Neural crest cell (in vitro differentiated cells): ENCODE results near the gene SETD7. TPM values are rescaled to one million over a fixed set of nuclear protein-coding genes. Genes with fewer than 3 reads are reported as not detected.
A peak's percentile ranks its signal among the peaks of the same experiment; 100 is the strongest.

Experiments used
- DNase-seq: peaks from one replicate; pipeline ENCODE4 v3.0.0; 2021; ENCODE audit warnings: low read depth, mixed read lengths, low spot score
- H3K27ac Mint-ChIP-seq: one replicate; pipeline ENCODE4 v1.8.0; 2021; ENCODE audit warnings: mild to moderate bottlenecking, mixed read lengths; ENCODE audit not compliant: unreplicated experiment
- H3K27me3 Mint-ChIP-seq: 2 replicates; pipeline ENCODE4 v1.8.0; 2021; ENCODE audit warnings: low read depth, mild to moderate bottlenecking, mixed read lengths
- H3K36me3 Mint-ChIP-seq: 2 replicates; pipeline ENCODE4 v1.8.0; 2021; ENCODE audit warnings: low read depth, mild to moderate bottlenecking, mixed read lengths
- H3K4me1 Mint-ChIP-seq: 2 replicates; pipeline ENCODE4 v1.8.0; 2021; ENCODE audit warnings: mixed read lengths
- H3K4me3 Mint-ChIP-seq: one replicate; pipeline ENCODE4 v1.8.0; 2021; ENCODE audit warnings: mild to moderate bottlenecking, mixed read lengths
- H3K9me3 Mint-ChIP-seq: 2 replicates; pipeline ENCODE4 v1.8.0; 2021; ENCODE audit warnings: mixed read lengths
- total RNA-seq: library from RNA; stranded (reverse); gene quantifications from 2 replicates; pipeline ENCODE4 v1.2.1, GENCODE V29; 2021
- TF ChIP-seq, protein P1 (sequence below): fragments of 200-600 bp; sonication (generic); conservative IDR thresholded peaks from 2 replicates; pipeline ENCODE4 v1.5.0; 2021; ENCODE audit warnings: antibody characterized with exemption, mild to moderate bottlenecking

Gene SETD7
- total RNA-seq, 1 donor from 2014 or later = 11.1 TPM

DNA sequence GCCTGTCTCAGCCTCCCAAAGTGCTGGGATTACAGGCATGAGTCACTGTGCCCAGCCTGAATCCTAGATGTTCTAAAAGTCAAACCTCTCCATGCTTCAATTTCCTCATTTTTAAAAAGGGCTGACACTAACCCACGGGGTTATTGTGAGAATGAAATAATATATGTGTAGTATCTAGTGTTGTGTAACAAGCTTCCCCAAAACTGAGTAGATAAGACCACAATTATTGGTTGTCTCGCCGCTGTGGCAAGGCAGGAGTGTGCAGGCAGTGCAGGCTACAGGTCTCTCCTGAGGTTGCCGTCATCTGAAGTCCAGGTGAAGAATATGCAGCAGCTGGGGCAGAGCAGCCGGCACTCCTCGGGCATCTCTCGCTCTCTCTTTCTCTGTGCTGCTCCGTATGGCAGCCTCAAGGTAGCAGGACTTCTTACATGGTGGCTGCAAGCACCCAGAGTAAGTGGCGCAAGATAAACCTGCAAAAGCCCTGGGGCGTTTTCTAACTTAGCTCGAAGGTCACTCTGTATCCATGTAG lies 71.2 kb downstream of the SETD7 start:
- Mint-ChIP-seq H3K27me3 (no peaks in the 10 kb centered on the region), H3K4me3 (no peak overlapping the region), H3K9me3 (no peaks in the 10 kb centered on the region), H3K4me1 (no peaks in the 10 kb centered on the region), H3K36me3 (no peaks in the 10 kb centered on the region), H3K27ac (no peak overlapping the region)
- TF ChIP-seq, protein P1, sequence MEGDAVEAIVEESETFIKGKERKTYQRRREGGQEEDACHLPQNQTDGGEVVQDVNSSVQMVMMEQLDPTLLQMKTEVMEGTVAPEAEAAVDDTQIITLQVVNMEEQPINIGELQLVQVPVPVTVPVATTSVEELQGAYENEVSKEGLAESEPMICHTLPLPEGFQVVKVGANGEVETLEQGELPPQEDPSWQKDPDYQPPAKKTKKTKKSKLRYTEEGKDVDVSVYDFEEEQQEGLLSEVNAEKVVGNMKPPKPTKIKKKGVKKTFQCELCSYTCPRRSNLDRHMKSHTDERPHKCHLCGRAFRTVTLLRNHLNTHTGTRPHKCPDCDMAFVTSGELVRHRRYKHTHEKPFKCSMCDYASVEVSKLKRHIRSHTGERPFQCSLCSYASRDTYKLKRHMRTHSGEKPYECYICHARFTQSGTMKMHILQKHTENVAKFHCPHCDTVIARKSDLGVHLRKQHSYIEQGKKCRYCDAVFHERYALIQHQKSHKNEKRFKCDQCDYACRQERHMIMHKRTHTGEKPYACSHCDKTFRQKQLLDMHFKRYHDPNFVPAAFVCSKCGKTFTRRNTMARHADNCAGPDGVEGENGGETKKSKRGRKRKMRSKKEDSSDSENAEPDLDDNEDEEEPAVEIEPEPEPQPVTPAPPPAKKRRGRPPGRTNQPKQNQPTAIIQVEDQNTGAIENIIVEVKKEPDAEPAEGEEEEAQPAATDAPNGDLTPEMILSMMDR = no peak
- DNase-seq = no peak

DNA sequence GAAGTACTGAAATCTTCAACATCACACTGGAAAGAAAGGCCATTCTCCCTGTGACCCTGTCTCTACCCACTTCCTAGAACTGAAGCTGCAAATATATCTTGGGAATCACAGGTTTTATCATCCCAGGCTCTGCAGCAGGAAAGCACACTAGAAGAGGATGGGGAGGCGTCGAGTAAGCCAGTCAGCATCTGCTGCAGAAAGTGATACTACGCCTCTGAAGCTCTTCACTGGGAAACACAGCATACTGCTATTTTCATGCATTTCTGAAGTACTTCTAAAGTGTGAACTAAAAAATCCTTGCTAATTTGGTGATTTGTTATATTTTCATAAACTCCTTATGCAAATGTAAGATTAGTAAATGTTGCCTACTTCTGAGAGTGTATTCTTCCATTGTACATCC lies 73.0 kb downstream of the SETD7 start:
- no peaks in the 10 kb centered on the region for H3K36me3 Mint-ChIP-seq
- no peaks in the 10 kb centered on the region for H3K9me3 Mint-ChIP-seq
- no peak overlapping the region for H3K4me3 Mint-ChIP-seq
- H3K4me1 Mint-ChIP-seq = no peaks in the 10 kb centered on the region
- TF ChIP-seq, protein P1 = no peak
- DNase-seq = no peak
- H3K27me3 Mint-ChIP-seq = no peaks in the 10 kb centered on the region
- peak overlapping the region; percentile 35 for H3K27ac Mint-ChIP-seq

DNA sequence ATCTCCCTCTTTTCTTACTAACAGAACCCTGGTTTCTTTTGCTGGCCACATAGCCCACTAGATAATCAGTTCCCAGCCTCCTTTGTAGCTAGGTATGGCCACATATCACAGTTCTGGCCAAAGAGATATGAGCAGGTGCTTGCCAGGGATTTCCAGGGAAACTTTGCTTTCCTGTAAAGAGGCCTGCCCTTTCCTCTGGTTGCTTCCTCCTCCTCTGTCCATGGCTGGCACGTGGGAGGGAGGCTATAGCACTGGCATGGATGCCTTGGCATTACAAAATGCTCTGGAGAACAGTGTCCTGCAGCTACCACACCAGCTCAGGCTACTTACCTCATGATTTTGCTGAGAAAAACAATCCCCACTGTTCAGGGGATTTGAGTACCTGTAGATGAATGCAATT lies 74.6 kb downstream of the SETD7 start:
- no peak for DNase-seq
- Mint-ChIP-seq H3K4me3 (no peak overlapping the region), H3K36me3 (no peaks in the 10 kb centered on the region), H3K4me1 (no peaks in the 10 kb centered on the region), H3K27ac (no peak overlapping the region), H3K9me3 (no peaks in the 10 kb centered on the region), H3K27me3 (no peaks in the 10 kb centered on the region)
- TF ChIP-seq, protein P1 = no peak

DNA sequence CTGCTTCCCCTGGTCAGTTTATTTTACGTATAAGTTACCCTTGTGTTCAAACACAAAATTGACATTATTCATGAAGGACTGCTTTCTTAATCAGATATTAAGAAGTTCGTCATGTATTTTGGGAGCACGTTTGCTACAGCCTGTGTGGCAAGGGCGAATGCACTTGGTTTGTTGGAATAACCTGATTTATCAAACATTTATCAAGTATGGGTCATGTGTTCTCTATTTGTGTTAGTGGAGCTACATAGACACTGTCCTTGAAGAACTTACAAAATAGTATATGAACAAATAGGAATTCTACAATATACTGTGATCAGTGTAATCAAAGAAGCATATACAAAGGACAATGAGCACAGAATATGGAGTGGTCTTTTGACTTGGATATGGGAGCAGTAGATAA lies 79.7 kb downstream of the SETD7 start:
- Mint-ChIP-seq H3K36me3 (peaks cover 21% of the 10 kb centered on the region), H3K27ac (no peak overlapping the region), H3K9me3 (peaks cover 5% of the 10 kb centered on the region), H3K4me3 (no peak overlapping the region), H3K4me1 (no peaks in the 10 kb centered on the region), H3K27me3 (no peaks in the 10 kb centered on the region)
- TF ChIP-seq, protein P1 = no peak
- DNase-seq = no peak

DNA sequence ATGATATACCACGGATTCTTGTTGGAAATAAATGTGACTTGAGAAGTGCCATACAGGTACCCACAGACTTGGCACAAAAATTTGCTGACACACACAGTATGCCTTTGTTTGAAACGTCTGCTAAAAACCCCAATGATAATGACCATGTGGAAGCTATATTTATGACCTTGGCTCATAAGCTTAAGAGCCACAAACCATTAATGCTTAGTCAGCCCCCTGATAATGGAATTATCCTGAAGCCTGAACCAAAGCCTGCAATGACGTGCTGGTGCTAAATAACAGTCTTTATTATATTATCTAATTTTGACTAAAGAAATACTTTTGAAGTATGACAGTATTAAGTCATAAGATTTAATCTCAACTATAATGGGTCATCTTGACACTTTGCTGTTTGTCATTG lies 83.2 kb downstream of the SETD7 start:
- Mint-ChIP-seq H3K4me1 (no peaks in the 10 kb centered on the region), H3K4me3 (no peak overlapping the region), H3K36me3 (peaks cover 49% of the 10 kb centered on the region), H3K9me3 (peaks cover 16% of the 10 kb centered on the region), H3K27ac (no peak overlapping the region), H3K27me3 (no peaks in the 10 kb centered on the region)
- DNase-seq = no peak
- TF ChIP-seq, protein P1 = no peak
